ENCODE results near the gene ADGRL3. TPM values are rescaled to one million over a fixed set of nuclear protein-coding genes. Genes with fewer than 3 reads are reported as not detected.

Gene ADGRL3
- total and polyA plus RNA-seq, 8 donors: 0.08 to 1.4 (median 0.24) TPM

DNA sequence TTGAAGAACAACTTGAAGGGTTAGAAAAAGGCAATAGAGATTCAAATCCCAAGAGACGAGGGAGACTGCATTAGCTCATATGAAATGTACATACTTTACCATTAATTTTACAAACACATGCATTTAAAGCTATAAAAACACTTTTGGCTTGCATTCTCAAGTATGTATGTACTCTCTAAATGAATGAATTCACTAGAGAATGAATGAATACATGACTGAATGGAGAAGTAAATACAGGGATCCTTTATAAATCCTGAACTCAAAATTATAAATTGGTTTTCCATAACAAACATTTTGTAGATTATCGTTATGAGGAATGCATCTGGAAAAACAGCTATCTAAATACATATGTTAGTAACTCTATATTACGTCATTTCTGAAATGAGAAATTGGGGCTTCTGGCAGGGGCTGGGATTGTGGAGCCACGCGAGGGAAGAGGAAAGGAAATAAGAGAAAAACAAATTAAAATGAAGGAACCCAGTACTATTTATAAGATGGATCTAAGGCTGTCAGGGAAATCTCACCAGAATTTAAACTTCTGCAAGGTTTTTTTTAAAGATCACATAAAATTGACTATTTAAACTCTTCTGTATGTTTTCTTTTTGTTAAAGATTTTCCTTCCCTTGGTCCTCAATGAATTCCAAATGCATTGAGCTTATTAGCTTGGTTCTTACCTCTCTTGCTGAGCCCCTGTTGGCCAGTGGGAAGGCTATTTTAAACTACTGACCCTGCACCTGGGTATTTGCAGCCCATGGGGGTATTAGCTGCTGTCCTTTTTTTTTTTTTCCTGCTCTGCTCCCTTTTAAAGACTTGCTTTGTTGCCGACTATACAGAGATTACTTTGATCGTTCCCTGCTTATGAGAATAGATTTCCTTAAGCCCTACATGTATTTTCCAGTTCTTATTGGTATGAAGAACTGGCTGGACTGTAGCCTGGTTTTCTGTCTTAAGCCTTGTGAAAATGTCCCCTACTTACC, 207.8 kb downstream of the ADGRL3 start:
- FAIRE-seq: no peak
- WGBS, 2 donors: 39 to 51% methylated on average over 7 of the region's 7 CpGs
- TF ChIP-seq, protein P1, sequence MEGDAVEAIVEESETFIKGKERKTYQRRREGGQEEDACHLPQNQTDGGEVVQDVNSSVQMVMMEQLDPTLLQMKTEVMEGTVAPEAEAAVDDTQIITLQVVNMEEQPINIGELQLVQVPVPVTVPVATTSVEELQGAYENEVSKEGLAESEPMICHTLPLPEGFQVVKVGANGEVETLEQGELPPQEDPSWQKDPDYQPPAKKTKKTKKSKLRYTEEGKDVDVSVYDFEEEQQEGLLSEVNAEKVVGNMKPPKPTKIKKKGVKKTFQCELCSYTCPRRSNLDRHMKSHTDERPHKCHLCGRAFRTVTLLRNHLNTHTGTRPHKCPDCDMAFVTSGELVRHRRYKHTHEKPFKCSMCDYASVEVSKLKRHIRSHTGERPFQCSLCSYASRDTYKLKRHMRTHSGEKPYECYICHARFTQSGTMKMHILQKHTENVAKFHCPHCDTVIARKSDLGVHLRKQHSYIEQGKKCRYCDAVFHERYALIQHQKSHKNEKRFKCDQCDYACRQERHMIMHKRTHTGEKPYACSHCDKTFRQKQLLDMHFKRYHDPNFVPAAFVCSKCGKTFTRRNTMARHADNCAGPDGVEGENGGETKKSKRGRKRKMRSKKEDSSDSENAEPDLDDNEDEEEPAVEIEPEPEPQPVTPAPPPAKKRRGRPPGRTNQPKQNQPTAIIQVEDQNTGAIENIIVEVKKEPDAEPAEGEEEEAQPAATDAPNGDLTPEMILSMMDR (IDR thresholded peaks at IDR 0.05): no peak

DNA sequence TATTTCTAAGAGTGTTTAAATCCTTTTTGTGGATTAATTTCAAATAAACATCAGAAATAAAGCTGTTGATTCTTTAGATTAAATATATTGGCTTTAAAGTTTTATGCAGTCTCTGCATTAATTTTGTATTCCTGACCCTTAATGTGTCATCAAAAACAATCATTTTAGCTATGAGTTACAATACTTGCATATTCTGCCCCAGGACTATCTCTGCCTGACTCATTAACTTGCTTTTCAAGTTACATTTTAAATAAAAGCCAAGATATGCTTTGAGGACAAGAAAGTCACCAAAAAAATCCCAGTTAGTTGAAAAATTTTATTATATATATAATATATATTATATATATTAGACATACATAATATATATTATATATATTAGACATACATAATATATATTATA, 208.7 kb downstream of the ADGRL3 start:
- Histone ChIP-seq H3K4me3 (no peak overlapping the region), H3K36me3 (no peaks in the 10 kb centered on the region), H3K27ac (no peak overlapping the region), H3K27me3 (no peaks in the 10 kb centered on the region), H3K4me1 (no peaks in the 10 kb centered on the region), H3K9me3 (no peaks in the 10 kb centered on the region)
- DNase-seq (no peak), ATAC-seq (no peak), FAIRE-seq (no peak)
- TF ChIP-seq, protein P1 (IDR thresholded peaks at IDR 0.05): no peak
- intact Hi-C loops (cut with DNase I): no loop called here

More for the DNA sequence above, 207.8 kb downstream of the ADGRL3 start:
- Histone ChIP-seq H3K9me3 (no peaks in the 10 kb centered on the region), H3K4me1 (no peaks in the 10 kb centered on the region), H3K27ac (no peak overlapping the region), H3K36me3 (no peaks in the 10 kb centered on the region), H3K4me3 (no peak overlapping the region), H3K27me3 (no peaks in the 10 kb centered on the region)
- no peak for DNase-seq
- ATAC-seq: no peak
- intact Hi-C loops (cut with DNase I): no loop called here

DNA sequence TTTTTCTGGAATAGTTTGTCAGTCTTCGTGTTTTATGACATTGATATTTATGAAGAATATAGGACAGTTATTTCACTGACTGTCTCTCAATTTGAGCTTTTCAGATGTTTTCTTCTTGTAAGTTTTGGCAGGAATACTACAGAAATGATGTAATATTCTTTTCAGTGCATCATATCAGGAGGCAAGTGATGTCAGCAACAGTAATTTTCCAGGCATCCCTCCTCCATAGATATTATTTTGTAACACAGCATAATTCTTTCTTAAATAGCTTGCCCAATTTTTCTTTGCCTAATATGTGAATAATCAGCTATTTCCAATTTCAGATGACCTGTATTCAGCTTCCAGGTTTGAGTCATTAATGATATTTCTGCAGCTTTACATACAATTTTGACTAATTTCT, 211.1 kb downstream of the ADGRL3 start:
- no peak for FAIRE-seq
- Histone ChIP-seq H3K4me3 (no peak overlapping the region), H3K4me1 (no peaks in the 10 kb centered on the region), H3K9me3 (no peaks in the 10 kb centered on the region), H3K27me3 (no peaks in the 10 kb centered on the region), H3K27ac (no peak overlapping the region), H3K36me3 (no peaks in the 10 kb centered on the region)
- WGBS, 2 donors: 62 to 73% methylated on average over 1 of the region's 1 CpG
- no peak for ATAC-seq
- no peak for DNase-seq
- intact Hi-C loops (cut with DNase I): no loop called here
- TF ChIP-seq, protein P1 (IDR thresholded peaks at IDR 0.05): no peak

DNA sequence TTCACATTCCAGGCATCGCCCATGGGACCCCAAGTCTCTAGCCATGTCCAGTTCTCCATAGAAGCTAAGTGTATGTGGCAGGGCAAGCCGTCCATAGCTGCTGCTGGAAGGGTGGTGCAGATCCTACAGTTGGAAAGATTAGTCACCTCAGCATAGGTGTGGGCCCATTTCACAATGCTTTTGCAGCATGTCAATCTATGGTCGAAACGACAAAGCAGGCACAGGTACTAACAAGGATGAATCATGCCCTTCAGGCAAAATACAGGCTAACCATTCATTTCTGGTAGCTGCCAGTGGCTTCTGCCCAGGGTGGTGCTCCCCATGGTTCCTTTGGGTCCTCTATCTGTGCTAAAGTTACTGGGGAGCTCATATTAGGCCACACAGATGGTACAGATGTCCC, 225.2 kb downstream of the ADGRL3 start:
- H3K9me3 ChIP-seq: no peaks in the 10 kb centered on the region
- H3K27me3 ChIP-seq: no peaks in the 10 kb centered on the region
- H3K4me3 ChIP-seq: no peak overlapping the region
- 69 to 84% methylated on average over 4 of the region's 4 CpGs for WGBS, 2 donors
- ATAC-seq (no peak), DNase-seq (no peak), FAIRE-seq (no peak)
- TF ChIP-seq, protein P1 (IDR thresholded peaks at IDR 0.05): no peak
- no peaks in the 10 kb centered on the region for H3K36me3 ChIP-seq
- no peak overlapping the region for H3K27ac ChIP-seq
- intact Hi-C loops (cut with DNase I): no loop called here
- no peaks in the 10 kb centered on the region for H3K4me1 ChIP-seq

DNA sequence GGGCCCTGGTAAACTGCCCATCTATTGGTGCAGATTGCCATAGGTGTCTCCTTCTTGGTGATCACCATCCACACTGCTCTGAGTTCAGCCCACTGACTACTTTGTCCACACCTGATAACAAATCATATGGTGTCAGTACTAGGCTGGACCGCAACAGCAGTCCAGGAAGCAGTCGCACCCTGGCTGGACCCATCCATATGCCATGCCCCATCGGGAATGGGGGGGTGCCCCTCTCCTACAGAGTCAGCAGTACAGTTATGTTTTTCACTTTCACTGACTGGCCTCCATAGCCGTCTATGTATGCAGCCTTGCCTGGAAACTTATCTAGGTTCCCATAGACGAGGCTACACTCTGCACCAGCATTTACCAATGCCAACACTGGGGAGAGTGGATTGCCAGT, 226.1 kb downstream of the ADGRL3 start:
- Histone ChIP-seq H3K4me3 (no peak overlapping the region), H3K4me1 (no peaks in the 10 kb centered on the region), H3K36me3 (no peaks in the 10 kb centered on the region), H3K27ac (no peak overlapping the region), H3K27me3 (no peaks in the 10 kb centered on the region), H3K9me3 (no peaks in the 10 kb centered on the region)
- no peak for DNase-seq
- FAIRE-seq: no peak
- intact Hi-C loops (cut with DNase I): no loop called here
- TF ChIP-seq, protein P1 (IDR thresholded peaks at IDR 0.05): no peak
- no peak for ATAC-seq
- WGBS, 2 donors: 64 to 67% methylated on average over 5 of the region's 5 CpGs

Data from pancreas (tissue), 10 donors.